Activated CD4-positive, alpha-beta T cell treated with anti-CD3 and anti-CD28 coated beads for 36 hours (primary cell): ENCODE measurements around the gene MLIP. TPM values are rescaled to one million over a fixed set of nuclear protein-coding genes. Genes with fewer than 3 reads are reported as not detected.

ENCODE experiments used
- ATAC-seq: fragments of 200-7000 bp; cut with Tn5 transposase; one replicate; pipeline ENCODE4 v1.10.0; 2021; ENCODE audit warnings: mild to moderate bottlenecking, moderate library complexity
- CTCF ChIA-PET: fragments of 350-600 bp; sonication (Branson Sonifier 250); formaldehyde crosslinking; loops from one replicate; lab custom pipeline; 2021; ENCODE audit warnings: antibody characterized with exemption; lab: Charles Lee
- POLR2A ChIA-PET: fragments of 350-600 bp; sonication (Branson Sonifier 250); formaldehyde crosslinking; loops from one replicate; lab custom pipeline; 2021; ENCODE audit warnings: antibody characterized with exemption, inconsistent platforms; lab: Charles Lee
- DNase-seq: peaks from one replicate; pipeline ENCODE4 v3.0.0-alpha.2; 2020
- H3K27ac Mint-ChIP-seq: one replicate; pipeline ENCODE4 v1.8.0; 2021; ENCODE audit warnings: mixed read lengths
- H3K27me3 Mint-ChIP-seq: one replicate; pipeline ENCODE4 v1.8.0; 2021; ENCODE audit warnings: mixed read lengths
- H3K36me3 Mint-ChIP-seq: one replicate; pipeline ENCODE4 v1.8.0; 2021; ENCODE audit warnings: low read depth, mixed read lengths
- H3K4me1 Mint-ChIP-seq: one replicate; pipeline ENCODE4 v1.8.0; 2021; ENCODE audit warnings: mixed read lengths
- H3K4me3 Mint-ChIP-seq: one replicate; pipeline ENCODE4 v1.8.0; 2021; ENCODE audit warnings: mild to moderate bottlenecking, moderate library complexity, mixed read lengths
- H3K9me3 Mint-ChIP-seq: one replicate; pipeline ENCODE4 v1.8.0; 2021; ENCODE audit warnings: low read depth, mixed read lengths
- intact Hi-C, 2 experiments: fragments of 100-400 bp; cut with DNase I in 1 of 2; cut with micrococcal nuclease in 1 of 2; formaldehyde crosslinking; loops; one replicate each; pipeline versions ENCODE4 v1.14.2 to v1.15.1; 2022 to 2024; cut with DNase I, micrococcal nuclease
- total RNA-seq, 2 experiments: library from RNA; stranded (reverse); gene quantifications; one replicate each; pipeline ENCODE4 v1.2.3, GENCODE V29; 2021

Gene MLIP
- total RNA-seq, 2 experiments from 2014 or later = not detected

GRCh38 chr6:54289426-54289825 lies 178.2 kb downstream of the MLIP start:
- DNase-seq = no peak
- Mint-ChIP-seq H3K9me3 (peaks cover 6% of the 10 kb centered on the region), H3K36me3 (no peaks in the 10 kb centered on the region), H3K4me1 (peaks cover 10% of the 10 kb centered on the region), H3K27ac (no peak overlapping the region), H3K27me3 (no peaks in the 10 kb centered on the region), H3K4me3 (no peak overlapping the region)
- ChIA-PET CTCF (interaction anchor here (1.0 kb wide), 1 partner anchor 89 kb away, joined by 3 read pairs; no protein-coding TSS in a partner anchor), POLR2A (no interaction called here)
- no peak for ATAC-seq
- intact Hi-C loops = no loop called here

GRCh38 chr6:54291146-54291545 lies 179.9 kb downstream of the MLIP start:
- peaks cover 10% of the 10 kb centered on the region for H3K4me1 Mint-ChIP-seq
- no peaks in the 10 kb centered on the region for H3K27me3 Mint-ChIP-seq
- H3K9me3 Mint-ChIP-seq = peaks cover 5% of the 10 kb centered on the region
- POLR2A ChIA-PET = no interaction called here
- H3K27ac Mint-ChIP-seq = no peak overlapping the region
- no peak overlapping the region for H3K4me3 Mint-ChIP-seq
- ATAC-seq (peak; percentile 55), DNase-seq (peak; percentile 5)
- CTCF ChIA-PET = interaction anchor here (1.2 kb wide), 1 partner anchor 304 kb away, joined by 3 read pairs; no protein-coding TSS in a partner anchor
- no peaks in the 10 kb centered on the region for H3K36me3 Mint-ChIP-seq
- intact Hi-C loops = no loop called here

GRCh38 chr6:54291738-54292137 lies 180.5 kb downstream of the MLIP start:
- Mint-ChIP-seq H3K4me3 (no peak overlapping the region), H3K9me3 (peaks cover 5% of the 10 kb centered on the region), H3K4me1 (peaks cover 10% of the 10 kb centered on the region), H3K27ac (no peak overlapping the region), H3K36me3 (no peaks in the 10 kb centered on the region), H3K27me3 (no peaks in the 10 kb centered on the region)
- ChIA-PET CTCF (interaction anchor here (1.2 kb wide), 1 partner anchor 305 kb away, joined by 3 read pairs; no protein-coding TSS in a partner anchor), POLR2A (no interaction called here)
- no peak for DNase-seq
- ATAC-seq = peak; percentile 91
- intact Hi-C loops = no loop called here

- intact Hi-C loops = no loop called here
- CTCF ChIA-PET = no interaction called here
- ATAC-seq (no peak), DNase-seq (no peak)
- Mint-ChIP-seq H3K27ac (no peak overlapping the region), H3K36me3 (no peaks in the 10 kb centered on the region), H3K9me3 (peaks cover 5% of the 10 kb centered on the region), H3K27me3 (no peaks in the 10 kb centered on the region), H3K4me1 (peaks cover 10% of the 10 kb centered on the region), H3K4me3 (no peak overlapping the region)
- POLR2A ChIA-PET = no interaction called here
Observed at GRCh38 chr6:54294965-54295532, 183.8 kb downstream of the MLIP start.

GRCh38 chr6:54299542-54300269 lies 188.5 kb downstream of the MLIP start:
- no peaks in the 10 kb centered on the region for H3K9me3 Mint-ChIP-seq
- POLR2A ChIA-PET = no interaction called here
- intact Hi-C loops = no loop called here
- CTCF ChIA-PET = no interaction called here
- DNase-seq (no peak), ATAC-seq (no peak)
- no peaks in the 10 kb centered on the region for H3K36me3 Mint-ChIP-seq
- H3K27me3 Mint-ChIP-seq = no peaks in the 10 kb centered on the region
- no peak overlapping the region for H3K27ac Mint-ChIP-seq
- no peaks in the 10 kb centered on the region for H3K4me1 Mint-ChIP-seq
- H3K4me3 Mint-ChIP-seq = no peak overlapping the region

- POLR2A ChIA-PET = no interaction called here
- CTCF ChIA-PET = no interaction called here
- intact Hi-C loops = no loop called here
- no peaks in the 10 kb centered on the region for H3K9me3 Mint-ChIP-seq
- no peak overlapping the region for H3K4me3 Mint-ChIP-seq
- no peaks in the 10 kb centered on the region for H3K27me3 Mint-ChIP-seq
- H3K4me1 Mint-ChIP-seq = no peaks in the 10 kb centered on the region
- no peak for DNase-seq
- H3K27ac Mint-ChIP-seq = no peak overlapping the region
- no peak for ATAC-seq
- H3K36me3 Mint-ChIP-seq = no peaks in the 10 kb centered on the region
Observed at GRCh38 chr6:54301770-54302169, 190.5 kb downstream of the MLIP start.

- no peak for ATAC-seq
- H3K4me3 Mint-ChIP-seq = no peak overlapping the region
- CTCF ChIA-PET = no interaction called here
- H3K27ac Mint-ChIP-seq = no peak overlapping the region
- H3K4me1 Mint-ChIP-seq = no peaks in the 10 kb centered on the region
- no peaks in the 10 kb centered on the region for H3K9me3 Mint-ChIP-seq
- POLR2A ChIA-PET = no interaction called here
- no peak for DNase-seq
- H3K27me3 Mint-ChIP-seq = no peaks in the 10 kb centered on the region
- H3K36me3 Mint-ChIP-seq = no peaks in the 10 kb centered on the region
- intact Hi-C loops = no loop called here
Observed at GRCh38 chr6:54307439-54307910, 196.2 kb downstream of the MLIP start.

GRCh38 chr6:54308289-54308985 lies 197.2 kb downstream of the MLIP start, which contains the start of gene TINAG:
TINAG (plus strand) TSS chr6:54308441; CDS start chr6:54308551, 110 bp downstream.
- no peak within 1 kb of the TSS for H3K27ac Mint-ChIP-seq
- ChIA-PET POLR2A (no interaction called here), CTCF (no interaction called here)
- intact Hi-C loops = no loop called here
- H3K27me3 Mint-ChIP-seq = no peaks in the 10 kb centered on the region
- H3K9me3 Mint-ChIP-seq = no peaks in the 10 kb centered on the region
- no peaks in the 10 kb centered on the region for H3K4me1 Mint-ChIP-seq
- no peaks in the 10 kb centered on the region for H3K36me3 Mint-ChIP-seq
- DNase-seq (no peak), ATAC-seq (no peak)
- no peak within 1 kb of the TSS for H3K4me3 Mint-ChIP-seq

GRCh38 chr6:54308986-54309315 lies 197.7 kb downstream of the MLIP start:
- ChIA-PET CTCF (no interaction called here), POLR2A (no interaction called here)
- Mint-ChIP-seq H3K36me3 (no peaks in the 10 kb centered on the region), H3K4me1 (no peaks in the 10 kb centered on the region), H3K4me3 (no peak overlapping the region), H3K27ac (no peak overlapping the region), H3K27me3 (no peaks in the 10 kb centered on the region), H3K9me3 (no peaks in the 10 kb centered on the region)
- intact Hi-C loops = no loop called here
- DNase-seq (no peak), ATAC-seq (no peak)

- Mint-ChIP-seq H3K4me3 (no peak overlapping the region), H3K4me1 (no peaks in the 10 kb centered on the region), H3K9me3 (no peaks in the 10 kb centered on the region), H3K27ac (no peak overlapping the region), H3K27me3 (no peaks in the 10 kb centered on the region), H3K36me3 (no peaks in the 10 kb centered on the region)
- DNase-seq (no peak), ATAC-seq (no peak)
- intact Hi-C loops = no loop called here
- POLR2A ChIA-PET = no interaction called here
- CTCF ChIA-PET = no interaction called here
Observed at GRCh38 chr6:54310377-54311152, 199.3 kb downstream of the MLIP start.

GRCh38 chr6:54315656-54316055 lies 204.4 kb downstream of the MLIP start:
- Mint-ChIP-seq H3K4me3 (no peak overlapping the region), H3K4me1 (no peaks in the 10 kb centered on the region), H3K27me3 (no peaks in the 10 kb centered on the region), H3K9me3 (no peaks in the 10 kb centered on the region), H3K36me3 (no peaks in the 10 kb centered on the region), H3K27ac (no peak overlapping the region)
- intact Hi-C loops = no loop called here
- ChIA-PET POLR2A (no interaction called here), CTCF (no interaction called here)
- DNase-seq (no peak), ATAC-seq (no peak)
